Fibroblast of skin of back (primary cell): ENCODE data around the gene FILIP1L. TPM values are rescaled to one million over a fixed set of nuclear protein-coding genes. Genes with fewer than 3 reads are reported as not detected.

Source experiments
- DNase-seq: peaks from one replicate; pipeline ENCODE4 v3.0.0-alpha.2; 2013
- polyA plus RNA-seq, 2 experiments: library from polyadenylated mRNA; unstranded; fragments of 120-200 nt; gene quantifications; one replicate each; pipeline ENCODE4 v1.2.1, GENCODE V29; 2013; ENCODE audit not compliant: insufficient read length in 2 of 2

The FILIP1L gene
- polyA plus RNA-seq (2013, experiment 1 of 2; ENCODE audit: insufficient read length): 74.9 TPM
- polyA plus RNA-seq (2013, experiment 2 of 2; ENCODE audit: insufficient read length): 133 TPM

DNA sequence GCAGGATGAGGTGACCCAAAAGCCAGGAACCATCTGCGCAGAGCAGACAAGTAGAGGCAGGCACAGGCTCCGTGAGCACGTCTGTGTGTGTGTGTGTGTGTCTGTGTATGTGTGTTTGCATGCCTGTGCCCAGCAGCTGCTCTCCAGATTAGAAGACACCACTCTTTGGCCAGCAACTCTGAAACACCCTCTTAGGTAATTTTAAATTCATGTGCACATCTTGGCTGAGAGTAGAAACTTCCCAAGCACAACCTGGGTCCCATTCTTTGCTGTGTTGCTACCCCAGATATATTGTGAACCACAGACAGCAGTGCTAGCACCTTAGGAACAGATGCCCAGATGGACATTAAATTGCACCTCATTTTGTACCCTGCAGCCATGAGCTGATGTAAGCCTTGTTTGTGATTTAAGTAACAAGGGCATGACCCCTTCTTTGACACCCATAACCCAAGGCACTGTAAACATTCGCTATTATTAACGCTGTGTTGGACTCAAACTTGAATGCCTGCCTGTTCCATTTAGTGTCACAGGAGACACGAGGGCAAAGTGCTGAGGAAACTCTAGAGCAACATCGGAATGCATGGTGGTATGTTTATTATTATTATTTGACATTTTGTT lies at the start of gene FILIP1L:
Gene FILIP1L (minus strand): TSS at position 89 of the 618 bp plus-strand sequence.
- no peak for DNase-seq

- no peak for DNase-seq
These were observed 49.5 kb upstream of the FILIP1L start for GRCh38 chr3:100163787-100164186.

DNA sequence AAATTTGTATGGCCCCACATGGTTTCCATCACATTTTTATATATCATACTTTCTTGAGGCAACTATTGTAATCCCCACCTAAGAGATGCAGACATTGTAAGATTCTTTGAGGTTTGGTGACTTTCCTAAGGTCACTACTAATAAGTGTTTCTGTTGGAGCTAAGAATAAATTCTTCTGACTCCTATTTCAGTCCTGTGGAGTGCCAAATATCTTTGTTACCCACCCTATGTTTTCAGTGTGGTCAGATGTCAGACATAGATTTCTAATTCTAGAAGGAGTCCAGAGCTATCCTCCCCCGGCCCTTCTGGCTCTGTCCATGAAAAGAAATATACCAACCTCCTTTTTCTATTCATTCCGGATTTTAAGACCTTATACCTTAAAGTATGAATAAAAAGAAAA lies 46.2 kb upstream of the FILIP1L start:
- DNase-seq: peak; percentile 41

- peak; percentile 72 for DNase-seq
These were observed 45.2 kb upstream of the FILIP1L start for GRCh38 chr3:100159331-100160153.

- no peak for DNase-seq
These were observed 44.6 kb upstream of the FILIP1L start for GRCh38 chr3:100158918-100159330.

GRCh38 chr3:100157685-100158084 lies 43.4 kb upstream of the FILIP1L start:
- no peak for DNase-seq

- no peak for DNase-seq
These were observed 41.3 kb upstream of the FILIP1L start for GRCh38 chr3:100155590-100155989.

DNA sequence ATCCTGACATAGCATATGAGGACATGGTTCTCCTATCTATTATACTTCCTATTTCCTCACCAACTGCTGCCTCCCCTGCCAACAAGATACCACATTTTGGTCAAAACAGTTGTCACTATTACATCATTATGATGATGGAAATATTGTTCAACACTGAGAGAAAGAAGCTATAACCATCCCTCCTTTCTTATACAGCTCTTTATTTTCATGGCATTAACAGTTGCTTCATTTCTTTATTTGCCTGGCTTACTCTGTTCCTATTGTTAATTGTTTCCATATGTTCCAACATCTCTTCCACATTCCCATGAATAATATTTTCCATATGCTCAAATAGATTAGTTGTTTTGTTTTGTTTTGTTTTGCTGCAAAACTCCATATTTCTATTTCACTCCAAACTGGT lies 40.8 kb upstream of the FILIP1L start:
- peak; percentile 48 for DNase-seq

DNA sequence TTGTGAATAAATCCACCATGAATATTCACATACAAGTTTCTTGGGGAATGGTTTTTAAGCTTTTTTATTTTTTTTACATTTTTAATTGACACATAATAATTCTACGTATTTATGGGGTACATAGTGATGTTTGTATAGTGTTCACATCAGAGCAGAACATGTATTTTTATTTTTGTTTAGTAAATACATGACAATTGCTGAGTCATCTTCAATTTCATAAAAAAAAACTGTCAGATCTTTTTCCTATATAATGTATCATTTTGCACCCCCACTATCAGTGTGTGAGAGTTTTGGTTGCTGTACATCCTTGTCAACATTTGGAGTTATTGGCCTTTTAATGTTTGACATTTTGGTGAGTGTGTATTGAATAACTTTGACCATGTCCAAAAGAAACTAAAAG lies 39.9 kb upstream of the FILIP1L start:
- no peak for DNase-seq

DNA sequence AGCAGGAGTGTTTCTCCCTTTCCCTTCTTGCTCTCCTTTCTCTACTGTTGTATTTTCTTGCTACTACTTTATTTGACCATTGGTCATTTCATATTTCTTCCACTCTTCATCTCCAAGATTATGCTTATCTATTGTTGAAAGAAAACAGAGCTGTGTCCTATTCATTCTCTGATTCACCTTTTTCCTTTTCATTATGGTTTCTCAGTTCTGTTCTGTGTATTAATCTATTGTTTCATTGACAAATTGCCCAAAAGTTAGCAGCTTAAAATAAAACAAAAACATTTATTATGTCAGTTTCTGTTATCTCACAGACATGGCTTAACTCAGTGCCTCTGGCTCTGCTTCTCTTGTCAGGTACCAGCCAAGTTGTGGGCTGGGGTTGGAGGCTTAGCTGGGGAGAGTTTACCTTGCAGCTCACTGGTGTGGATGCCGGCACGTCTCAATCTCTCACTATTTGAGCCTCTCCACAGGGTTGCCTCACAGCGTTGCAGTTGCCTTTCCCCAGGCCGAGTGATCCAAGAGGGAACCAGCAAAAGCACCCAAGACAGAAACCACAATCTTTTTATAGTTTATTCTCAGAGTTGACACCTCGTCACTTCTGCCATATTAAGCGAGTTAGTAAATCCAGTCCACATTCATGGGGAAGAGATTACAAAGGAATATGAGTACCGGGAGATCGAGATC lies 36.9 kb upstream of the FILIP1L start:
- no peak for DNase-seq

- DNase-seq: no peak
These were observed 36.2 kb upstream of the FILIP1L start for GRCh38 chr3:100150473-100150872.

- no peak for DNase-seq
These were observed 35.6 kb upstream of the FILIP1L start for GRCh38 chr3:100149713-100150415.

DNA sequence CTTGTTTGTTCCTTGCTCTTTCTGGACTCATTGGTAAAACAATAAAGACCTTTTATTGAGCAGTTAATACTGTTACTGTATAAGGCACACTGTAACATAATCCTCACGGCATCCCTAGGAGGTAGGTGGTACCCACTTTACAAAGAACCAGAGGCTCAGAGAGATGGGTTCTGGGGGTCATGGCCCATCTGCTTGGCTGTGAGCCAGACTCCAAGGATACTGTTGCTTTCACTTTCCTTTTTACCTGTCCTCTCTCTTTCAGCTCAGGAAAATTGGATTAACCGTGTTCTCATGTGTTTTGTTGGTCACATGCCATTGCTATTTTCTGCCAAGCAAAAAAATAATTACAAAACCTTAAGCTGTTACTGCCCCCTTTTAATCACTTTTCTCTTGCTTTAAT lies 34.8 kb upstream of the FILIP1L start:
- DNase-seq: no peak

GRCh38 chr3:100144255-100144866 lies 30.1 kb upstream of the FILIP1L start:
- no peak for DNase-seq

DNA sequence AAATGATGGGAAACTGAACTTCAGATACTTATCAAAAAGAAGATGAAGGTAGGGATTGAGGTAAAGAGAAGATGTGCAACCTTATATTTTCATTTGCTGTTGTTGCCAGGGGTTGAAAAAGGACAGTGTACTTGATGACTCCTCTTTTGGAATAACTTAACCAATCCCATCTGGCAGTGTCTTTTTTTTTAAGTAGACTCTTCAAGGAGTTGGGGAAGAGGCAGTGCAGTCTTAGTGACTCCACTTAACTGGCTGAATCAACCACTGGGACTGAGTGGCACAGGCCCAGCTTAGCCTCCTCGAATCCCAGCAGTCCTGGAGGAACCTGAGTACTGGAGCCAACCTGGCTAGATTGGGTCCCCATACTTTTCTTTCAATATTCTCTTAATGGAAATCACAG lies 27.3 kb upstream of the FILIP1L start:
- DNase-seq: no peak

DNA sequence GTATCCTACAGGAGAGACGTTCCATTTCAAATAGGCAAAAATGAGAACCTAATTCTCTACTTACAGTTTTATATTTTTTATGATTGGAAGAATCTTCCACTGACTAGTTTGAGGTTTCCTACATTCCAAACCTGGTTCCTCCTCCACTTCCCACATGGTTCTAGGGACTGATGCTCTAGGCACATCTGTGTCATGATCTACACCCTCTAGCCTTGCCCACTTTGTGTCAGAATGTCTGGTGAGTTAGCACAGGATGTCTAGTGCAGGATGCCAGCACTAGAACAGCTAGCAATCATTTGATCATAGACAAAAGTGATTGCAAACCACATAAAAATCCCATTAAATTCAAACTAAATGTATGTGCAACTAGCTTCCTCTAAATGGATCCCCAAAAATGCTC lies 26.7 kb upstream of the FILIP1L start:
- DNase-seq: no peak

DNA sequence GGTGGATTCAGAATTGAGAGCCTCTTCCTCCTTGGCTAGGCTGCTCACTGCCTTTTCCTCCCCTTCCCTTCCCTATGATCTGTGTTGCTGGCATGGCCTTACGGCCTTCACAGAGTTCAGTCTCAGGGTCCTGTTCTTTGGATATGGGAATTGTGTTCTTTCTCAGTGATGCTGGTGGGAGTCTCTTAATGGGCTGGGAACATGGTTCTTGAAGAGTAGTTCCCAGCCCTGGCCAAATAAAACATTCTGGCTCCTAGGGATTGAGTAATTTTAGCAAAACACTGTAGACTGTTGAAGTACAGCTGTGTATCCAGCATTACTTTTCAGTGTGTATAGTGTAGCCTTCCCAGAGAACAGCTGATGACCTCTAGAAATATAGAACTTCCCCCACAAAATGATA lies 22.6 kb upstream of the FILIP1L start:
- no peak for DNase-seq

GRCh38 chr3:100131241-100131640 lies 16.9 kb upstream of the FILIP1L start:
- no peak for DNase-seq

GRCh38 chr3:100129941-100130340 lies 15.6 kb upstream of the FILIP1L start:
- no peak for DNase-seq

GRCh38 chr3:100128565-100128964 lies 14.3 kb upstream of the FILIP1L start:
- no peak for DNase-seq

- no peak for DNase-seq
These were observed 13.5 kb upstream of the FILIP1L start for GRCh38 chr3:100127792-100128191.
